ENCODE measurements around the gene IGFL3.

DNA sequence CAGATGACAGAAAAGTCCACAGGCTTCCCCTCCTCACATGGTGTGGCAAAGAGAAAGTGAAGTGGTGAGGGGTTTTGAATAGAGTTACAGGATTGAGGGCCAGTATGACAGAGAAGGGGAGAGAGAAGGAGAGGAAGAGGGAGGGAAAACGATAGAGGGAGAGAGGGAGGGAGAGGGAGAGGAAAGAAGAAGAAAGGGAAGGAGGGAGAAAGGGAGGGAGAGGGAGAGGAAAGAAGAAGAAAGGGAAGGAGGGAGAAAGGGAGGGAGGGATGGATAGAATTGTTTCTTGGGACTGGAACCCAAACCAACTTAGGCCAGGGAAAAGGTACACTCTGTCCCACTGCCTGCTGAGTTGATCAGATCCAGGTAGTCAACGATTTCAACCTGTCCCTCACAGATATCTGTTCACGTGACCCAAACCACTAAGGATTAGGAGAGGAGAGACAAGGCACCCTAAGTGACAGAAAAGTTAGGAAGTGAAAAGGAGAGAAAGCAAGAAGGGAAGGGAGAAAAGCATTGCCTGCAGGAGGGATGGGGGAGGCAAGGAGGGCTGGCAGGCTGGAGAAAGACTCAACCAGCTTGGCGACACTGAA lies 8.1 kb upstream of the IGFL3 start:
- TF ChIP-seq, protein P1, sequence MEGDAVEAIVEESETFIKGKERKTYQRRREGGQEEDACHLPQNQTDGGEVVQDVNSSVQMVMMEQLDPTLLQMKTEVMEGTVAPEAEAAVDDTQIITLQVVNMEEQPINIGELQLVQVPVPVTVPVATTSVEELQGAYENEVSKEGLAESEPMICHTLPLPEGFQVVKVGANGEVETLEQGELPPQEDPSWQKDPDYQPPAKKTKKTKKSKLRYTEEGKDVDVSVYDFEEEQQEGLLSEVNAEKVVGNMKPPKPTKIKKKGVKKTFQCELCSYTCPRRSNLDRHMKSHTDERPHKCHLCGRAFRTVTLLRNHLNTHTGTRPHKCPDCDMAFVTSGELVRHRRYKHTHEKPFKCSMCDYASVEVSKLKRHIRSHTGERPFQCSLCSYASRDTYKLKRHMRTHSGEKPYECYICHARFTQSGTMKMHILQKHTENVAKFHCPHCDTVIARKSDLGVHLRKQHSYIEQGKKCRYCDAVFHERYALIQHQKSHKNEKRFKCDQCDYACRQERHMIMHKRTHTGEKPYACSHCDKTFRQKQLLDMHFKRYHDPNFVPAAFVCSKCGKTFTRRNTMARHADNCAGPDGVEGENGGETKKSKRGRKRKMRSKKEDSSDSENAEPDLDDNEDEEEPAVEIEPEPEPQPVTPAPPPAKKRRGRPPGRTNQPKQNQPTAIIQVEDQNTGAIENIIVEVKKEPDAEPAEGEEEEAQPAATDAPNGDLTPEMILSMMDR (IDR thresholded peaks at IDR 0.05; ENCODE audit: poor library complexity, severe bottlenecking): no peak
- no peak for TF ChIP-seq POLR2AphosphoS5 (IDR thresholded peaks at IDR 0.05)
